Activated CD8-positive, alpha-beta memory T cell treated with anti-CD3 and anti-CD28 coated beads for 36 hours (primary cell): ENCODE data around the gene FHIT. TPM values are rescaled to one million over a fixed set of nuclear protein-coding genes. Genes with fewer than 3 reads are reported as not detected.

Experiments used
- CTCF ChIA-PET: fragments of 350-600 bp; sonication (Branson Sonifier 250); formaldehyde crosslinking; loops from one replicate; lab custom pipeline; 2021; ENCODE audit warnings: antibody characterized with exemption; lab: Charles Lee
- POLR2A ChIA-PET: fragments of 350-600 bp; sonication (Branson Sonifier 250); formaldehyde crosslinking; loops from one replicate; lab custom pipeline; 2021; ENCODE audit warnings: antibody characterized with exemption; lab: Charles Lee
- total RNA-seq, 2 experiments: library from RNA; stranded (reverse); gene quantifications; one replicate each; pipeline ENCODE4 v1.2.3, GENCODE V29; 2021

Gene FHIT
- total RNA-seq, 2 experiments from 2014 or later = 5.0 to 5.7 TPM

GRCh38 chr3:59953104-59953503 is 1298.1 kb downstream of the FHIT start:
- POLR2A ChIA-PET = no interaction called here
- CTCF ChIA-PET = no interaction called here

- POLR2A ChIA-PET = no interaction called here
- CTCF ChIA-PET = no interaction called here
Observed at GRCh38 chr3:59949311-59949710, 1301.9 kb downstream of the FHIT start.

GRCh38 chr3:59946401-59946800 is 1304.9 kb downstream of the FHIT start:
- POLR2A ChIA-PET = no interaction called here

GRCh38 chr3:59940718-59941117 is 1310.5 kb downstream of the FHIT start:
- CTCF ChIA-PET = no interaction called here
- POLR2A ChIA-PET = interaction anchor here (0.6 kb wide), 1 partner anchor 14 kb away, joined by 9 read pairs; no protein-coding TSS in a partner anchor

More at GRCh38 chr3:59946401-59946800, 1304.9 kb downstream of the FHIT start:
- CTCF ChIA-PET = interaction anchor here (1.3 kb wide), 1 partner anchor 21 kb away, joined by 3 read pairs; no protein-coding TSS in a partner anchor

GRCh38 chr3:59939826-59940426 is 1311.3 kb downstream of the FHIT start:
- ChIA-PET CTCF (no interaction called here), POLR2A (interaction anchor here (0.5 kb wide), 1 partner anchor 727 kb away, joined by 4 read pairs; no protein-coding TSS in a partner anchor)

DNA sequence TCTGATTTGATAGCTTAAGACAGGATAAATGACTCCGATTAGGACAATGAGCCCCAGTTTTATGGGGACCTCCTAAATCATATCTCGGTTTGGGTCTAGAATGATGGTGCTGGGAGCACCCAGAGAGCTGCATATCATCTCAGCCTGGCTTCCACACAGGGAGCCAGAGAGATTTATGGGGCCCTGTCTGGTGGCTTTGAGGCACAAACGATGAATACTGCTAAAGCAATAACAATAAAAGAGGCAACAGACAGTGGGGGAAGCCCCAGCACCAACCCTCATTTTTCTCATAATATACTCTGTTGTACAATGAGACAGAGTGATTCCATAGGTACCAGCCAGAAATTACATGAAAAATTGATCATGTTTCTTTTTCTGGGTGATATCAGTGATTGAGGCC is 1312.4 kb downstream of the FHIT start:
- ChIA-PET POLR2A (no interaction called here), CTCF (no interaction called here)

GRCh38 chr3:59937201-59937600 is 1314.1 kb downstream of the FHIT start:
- CTCF ChIA-PET = no interaction called here
- POLR2A ChIA-PET = no interaction called here

GRCh38 chr3:59936472-59936871 is 1314.8 kb downstream of the FHIT start:
- ChIA-PET POLR2A (no interaction called here), CTCF (no interaction called here)

- POLR2A ChIA-PET = interaction anchor here (0.5 kb wide), 1 partner anchor 223 kb away, joined by 3 read pairs; no protein-coding TSS in a partner anchor
- CTCF ChIA-PET = interaction anchor here (0.7 kb wide), 1 partner anchor 77 kb away, joined by 3 read pairs; no protein-coding TSS in a partner anchor
Observed at GRCh38 chr3:59935025-59935424, 1316.2 kb downstream of the FHIT start.

DNA sequence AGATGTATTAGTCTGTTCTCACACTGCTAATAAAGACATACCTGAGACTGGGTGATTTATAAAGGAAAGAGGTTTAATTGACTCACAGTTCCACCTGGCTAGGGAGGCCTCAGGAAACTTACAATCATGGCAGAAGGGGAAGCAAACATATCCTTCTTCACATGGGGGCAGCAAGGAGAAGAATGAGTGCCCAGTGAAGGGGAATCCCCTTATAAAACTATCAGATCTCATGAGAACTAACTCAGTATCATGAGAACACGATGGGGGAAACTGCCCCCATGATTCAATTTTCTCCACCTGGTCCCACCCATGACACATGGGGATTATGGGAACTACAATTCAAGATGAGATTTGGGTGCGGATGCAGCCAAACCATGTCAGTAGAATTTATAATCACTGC is 1316.7 kb downstream of the FHIT start:
- ChIA-PET CTCF (interaction anchor here (0.7 kb wide), 1 partner anchor 77 kb away, joined by 3 read pairs; no protein-coding TSS in a partner anchor), POLR2A (interaction anchor here (0.5 kb wide), 1 partner anchor 223 kb away, joined by 3 read pairs; no protein-coding TSS in a partner anchor)

DNA sequence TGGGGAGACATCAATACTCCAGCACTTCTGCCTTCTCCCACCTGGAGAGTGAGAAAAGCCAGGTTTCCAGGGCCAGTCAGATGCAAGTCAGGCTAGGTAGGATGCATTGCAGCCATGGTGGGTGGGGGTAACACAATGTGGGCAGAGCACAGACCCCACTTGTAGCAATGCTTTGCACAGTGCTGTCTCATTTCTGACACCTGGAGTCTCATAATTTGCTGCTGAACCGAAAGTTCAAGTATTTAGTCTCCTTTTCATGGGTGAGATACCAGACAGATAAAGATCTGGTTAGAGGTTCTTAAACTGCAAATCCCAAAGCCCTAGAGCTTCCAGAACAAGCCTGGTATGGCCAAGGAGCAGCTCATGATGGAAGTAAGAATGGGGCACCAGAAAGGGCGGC is 1321.1 kb downstream of the FHIT start:
- ChIA-PET CTCF (no interaction called here), POLR2A (no interaction called here)

DNA sequence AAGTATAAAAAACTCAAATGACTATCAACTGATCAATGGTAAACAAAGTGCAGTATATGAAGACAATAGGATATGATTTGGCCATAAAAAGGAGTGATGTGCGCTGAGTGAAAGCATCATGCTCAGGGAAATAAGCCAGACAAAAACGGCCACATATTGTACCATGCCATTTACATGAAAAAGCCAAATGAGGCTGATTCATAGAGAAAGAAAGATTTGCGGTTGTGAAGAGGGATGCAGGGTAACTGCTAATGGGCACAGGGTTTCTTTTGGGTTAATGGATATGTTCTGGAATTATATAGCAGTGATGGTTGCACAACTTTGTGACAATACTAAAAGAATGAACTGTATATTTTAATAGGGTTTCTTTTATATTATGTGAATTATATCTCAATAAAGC is 1324.2 kb downstream of the FHIT start:
- ChIA-PET POLR2A (no interaction called here), CTCF (interaction anchor here (0.6 kb wide), 1 partner anchor 174 kb away, joined by 4 read pairs; no protein-coding TSS in a partner anchor)

DNA sequence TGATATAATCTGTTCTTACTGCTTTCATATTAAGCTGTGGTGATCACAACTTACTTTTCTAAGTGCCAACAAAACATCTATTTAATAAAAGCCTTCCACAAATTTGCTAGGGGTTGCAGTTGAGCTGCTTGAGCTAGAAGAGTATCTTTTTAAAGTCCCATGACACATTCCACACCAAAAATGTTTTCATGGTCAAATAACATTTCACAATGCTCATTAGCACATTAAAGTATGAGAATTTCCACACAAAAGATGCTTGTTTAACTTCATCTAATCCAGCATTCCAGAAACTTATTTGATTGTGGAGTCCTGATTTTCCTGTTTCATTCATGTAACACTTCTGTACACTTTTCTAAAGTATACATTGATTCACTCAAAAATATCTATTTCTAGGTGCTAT is 1325.3 kb downstream of the FHIT start:
- POLR2A ChIA-PET = interaction anchor here (0.5 kb wide), 1 partner anchor 192 kb away, joined by 3 read pairs; no protein-coding TSS in a partner anchor

GRCh38 chr3:59922192-59922591 is 1329.1 kb downstream of the FHIT start:
- ChIA-PET CTCF (no interaction called here), POLR2A (no interaction called here)

More for the DNA sequence above, 1325.3 kb downstream of the FHIT start:
- CTCF ChIA-PET = no interaction called here

DNA sequence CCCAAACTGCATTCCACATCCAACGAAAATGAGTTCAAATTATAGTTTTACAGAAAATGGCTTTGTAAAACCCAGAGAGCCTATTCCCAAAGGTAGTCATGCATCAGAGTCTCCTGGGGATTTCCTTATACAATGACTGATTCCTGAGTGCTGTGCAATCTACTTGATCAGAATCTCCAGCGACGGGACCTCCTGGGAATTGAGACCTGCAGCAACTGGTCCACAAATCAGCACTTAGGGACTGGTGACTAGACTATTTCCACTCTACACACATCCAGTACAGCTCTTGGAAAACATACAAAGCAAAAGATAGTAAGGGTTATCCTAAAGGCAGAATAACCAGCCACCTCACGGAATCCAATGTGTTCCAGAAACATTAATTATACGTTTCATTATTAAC is 1330.4 kb downstream of the FHIT start:
- CTCF ChIA-PET = no interaction called here
- POLR2A ChIA-PET = no interaction called here

DNA sequence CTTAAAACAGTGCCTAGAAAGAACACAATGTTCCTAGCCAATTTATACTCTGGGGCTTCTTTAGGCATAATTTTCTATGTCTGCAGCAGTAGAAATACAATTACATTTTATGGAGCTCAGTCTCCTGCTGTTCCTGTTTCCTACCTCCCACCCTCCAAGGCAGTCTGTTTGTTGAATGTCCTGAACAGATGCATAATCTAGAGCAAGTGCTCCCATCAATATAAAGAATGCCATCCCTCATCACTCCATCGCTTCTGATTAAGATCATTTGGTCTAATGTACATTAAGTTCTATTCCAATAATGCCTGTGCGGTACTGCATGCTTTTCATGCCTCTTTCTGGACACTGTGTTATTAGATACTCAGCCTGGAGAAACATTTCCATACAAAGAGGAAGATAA is 1331.7 kb downstream of the FHIT start:
- CTCF ChIA-PET = no interaction called here

GRCh38 chr3:59914251-59914650 is 1337.0 kb downstream of the FHIT start:
- ChIA-PET POLR2A (no interaction called here), CTCF (no interaction called here)

More for the DNA sequence above, 1331.7 kb downstream of the FHIT start:
- POLR2A ChIA-PET = no interaction called here

DNA sequence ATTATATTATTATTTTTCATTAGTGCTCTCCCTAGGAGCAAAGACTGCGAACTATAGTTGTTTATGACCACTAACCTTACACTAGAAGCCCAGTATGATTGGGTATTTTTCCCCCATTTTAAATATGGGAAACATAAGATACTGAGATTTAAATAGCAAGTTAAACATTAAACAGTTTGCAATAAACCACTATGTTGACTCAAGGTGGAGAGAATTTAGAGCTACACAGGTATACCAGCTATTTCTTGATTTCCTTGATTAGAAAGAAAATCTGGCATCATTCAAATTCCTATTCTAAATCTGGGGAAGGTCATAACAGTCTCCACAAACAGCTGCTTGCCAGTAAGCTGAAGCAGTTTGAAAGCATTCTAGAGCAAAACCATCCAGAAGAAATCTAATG is 1337.6 kb downstream of the FHIT start:
- CTCF ChIA-PET = no interaction called here
- POLR2A ChIA-PET = no interaction called here

DNA sequence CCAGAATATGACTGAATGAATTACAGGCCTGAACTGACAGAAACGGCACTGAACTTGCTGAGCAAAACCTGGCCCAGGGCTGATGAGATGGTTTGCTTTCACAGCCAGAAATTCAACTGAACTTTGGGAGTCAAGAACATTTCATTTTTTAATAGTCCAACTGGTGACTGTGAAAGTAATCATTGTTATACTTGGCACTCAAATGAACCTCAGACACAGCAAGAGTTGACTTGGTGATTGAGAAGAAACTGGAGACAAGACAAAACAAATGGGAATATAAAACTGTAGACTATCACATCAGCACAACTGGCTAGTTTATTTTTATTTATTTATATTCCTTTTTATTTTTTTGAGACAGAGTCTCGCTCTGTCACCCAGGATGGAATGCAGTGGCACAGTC is 1342.6 kb downstream of the FHIT start:
- POLR2A ChIA-PET = no interaction called here
- CTCF ChIA-PET = no interaction called here

DNA sequence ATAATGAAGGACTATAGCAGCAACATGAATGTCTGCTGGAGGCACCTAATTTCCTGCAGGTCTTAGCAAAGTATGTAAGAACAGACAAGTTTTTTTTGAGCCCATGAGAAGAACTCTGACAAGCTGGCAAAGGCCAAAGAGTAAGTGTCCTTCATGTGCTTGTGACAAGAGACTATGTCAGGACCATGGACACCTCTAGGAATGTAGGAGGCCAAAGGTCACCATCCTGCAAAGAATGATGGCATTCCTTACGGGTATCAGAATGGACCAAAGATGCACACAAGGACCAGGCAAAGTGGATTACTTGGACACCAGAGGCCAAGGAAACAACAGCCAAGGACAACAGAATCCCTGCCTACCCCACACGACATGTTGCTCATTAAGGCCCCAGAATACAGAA is 1343.0 kb downstream of the FHIT start:
- ChIA-PET CTCF (no interaction called here), POLR2A (no interaction called here)

- ChIA-PET POLR2A (no interaction called here), CTCF (no interaction called here)
Observed at GRCh38 chr3:59904296-59904695, 1347.0 kb downstream of the FHIT start.
